SK-N-SH (cell line): ENCODE results near the gene PLXNA4. TPM values are rescaled to one million over a fixed set of nuclear protein-coding genes. Genes with fewer than 3 reads are reported as not detected.

Experiments used
- CTCF ChIA-PET: fragments of 300-600, 350-600 bp; formaldehyde crosslinking; extraction: SDS; loops from one replicate; lab custom pipeline; 2021; lab: Yijun Ruan, JAX
- POLR2A ChIA-PET: fragments of 350-600 bp; sonication (Branson Sonifier 250); formaldehyde crosslinking; extraction: SDS; loops from one replicate; lab custom pipeline; 2020; ENCODE audit warnings: antibody characterized with exemption, inconsistent platforms; lab: Yijun Ruan, JAX
- DNase-seq: peaks from one replicate; pipeline ENCODE4 v3.0.0; 2012
- H2AFZ ChIP-seq: fragments of 200-600 bp; sonication (generic); 2 replicates; pipeline ENCODE4 v1.8.1; 2016; ENCODE audit warnings: antibody characterized with exemption, mild to moderate bottlenecking, low read depth
- H3F3A ChIP-seq: fragments of 200-600 bp; sonication (generic); replicated peaks from 2 replicates; pipeline ENCODE3; 2016; ENCODE audit warnings: antibody characterized with exemption, mild to moderate bottlenecking; ENCODE audit not compliant: insufficient read depth
- H3K27ac ChIP-seq, 2 experiments: fragments of 200-500 bp in 1 of 2; fragments of 200-600 bp in 1 of 2; sonication (Bioruptor generic) in 1 of 2; sonication (generic), shearing (Covaris generic) in 1 of 2; 2 replicates each; pipeline versions ENCODE4 v1.5.1 to v1.6.1; 2014 to 2016; ENCODE audit warnings: low read depth in 2 of 2, inconsistent platforms in 1 of 2, low read length in 1 of 2, mild to moderate bottlenecking in 1 of 2, mixed read lengths in 1 of 2
- H3K27me3 ChIP-seq: fragments of 200-600 bp; sonication (generic), shearing (Covaris generic); 2 replicates; pipeline ENCODE4 v1.6.1; 2016; ENCODE audit warnings: mixed run types; ENCODE audit not compliant: insufficient read depth
- H3K36me3 ChIP-seq, 2 experiments: fragments of 200-500 bp in 1 of 2; fragments of 200-600 bp in 1 of 2; sonication (Bioruptor generic) in 1 of 2; sonication (generic) in 1 of 2; replicated peaks in 1 of 2; 2 replicates each; pipeline versions ENCODE3 to v1.5.1; 2014 to 2016; ENCODE audit warnings: low read length in 1 of 2, mild to moderate bottlenecking in 1 of 2; ENCODE audit not compliant: insufficient read depth in 2 of 2, control insufficient read depth in 1 of 2
- H3K4me1 ChIP-seq, 2 experiments: fragments of 200-500 bp in 1 of 2; fragments of 200-600 bp in 1 of 2; sonication (Bioruptor generic) in 1 of 2; sonication (generic), shearing (Covaris generic) in 1 of 2; 2 replicates each; pipeline versions ENCODE4 v1.5.1 to v1.6.1; 2014 to 2016; ENCODE audit warnings: low read depth in 1 of 2, low read length in 1 of 2, mixed run types in 1 of 2; ENCODE audit not compliant: insufficient read depth in 2 of 2, control insufficient read depth in 1 of 2
- H3K4me2 ChIP-seq: fragments of 200-600 bp; sonication (generic), shearing (Covaris generic); 2 replicates; pipeline ENCODE4 v1.6.1; 2017; ENCODE audit warnings: mixed run types
- H3K4me3 ChIP-seq, 2 experiments: fragments of 200-500 bp in 1 of 2; fragments of 200-600 bp in 1 of 2; sonication (Bioruptor generic) in 1 of 2; sonication (generic), shearing (Covaris generic) in 1 of 2; 2 replicates each; pipeline versions ENCODE4 v1.5.1 to v1.8.1; 2014 to 2016; ENCODE audit warnings: low read depth in 2 of 2, inconsistent platforms in 1 of 2, low read length in 1 of 2, mild to moderate bottlenecking in 1 of 2, mixed read lengths in 1 of 2, moderate library complexity in 1 of 2
- H3K79me2 ChIP-seq: fragments of 200-600 bp; sonication (generic); 2 replicates; pipeline ENCODE4 v1.8.1; 2017; ENCODE audit warnings: mild to moderate bottlenecking; ENCODE audit not compliant: insufficient read depth
- H3K9ac ChIP-seq: fragments of 200-600 bp; sonication (generic); 2 replicates; pipeline ENCODE4 v1.6.1; 2017; ENCODE audit warnings: mixed run types
- H3K9me2 ChIP-seq: fragments of 200-600 bp; sonication (generic); 2 replicates; pipeline ENCODE4 v1.6.1; 2017; ENCODE audit warnings: mixed run types
- H3K9me3 ChIP-seq: fragments of 200-600 bp; sonication (generic); 2 replicates; pipeline ENCODE4 v1.6.1; 2017; ENCODE audit warnings: mixed run types, mild to moderate bottlenecking, moderate library complexity
- H4K20me1 ChIP-seq: fragments of 200-600 bp; sonication (generic); 2 replicates; pipeline ENCODE4 v1.6.1; 2017; ENCODE audit warnings: mild to moderate bottlenecking, mixed run types; ENCODE audit not compliant: insufficient read depth
- CHD2 ChIP-seq: fragments of 150-350 bp; IDR thresholded peaks from 2 replicates; pipeline ENCODE4 v1.6.1; 2018; ENCODE audit warnings: low read length; ENCODE audit not compliant: partially characterized antibody
- FOXJ3 ChIP-seq: sonication (generic); formaldehyde crosslinking; IDR thresholded peaks from 2 replicates; pipeline ENCODE4 v1.5.1; 2020; ENCODE audit warnings: mild to moderate bottlenecking, missing genetic modification reagents
- FOXM1 ChIP-seq: IDR thresholded peaks from 2 replicates; pipeline ENCODE4 v1.4.0; 2012; ENCODE audit warnings: low read depth, mild to moderate bottlenecking
- GABPA ChIP-seq: IDR thresholded peaks from 2 replicates; pipeline ENCODE4 v1.4.0; 2012; ENCODE audit warnings: low read depth, mild to moderate bottlenecking
- JUND ChIP-seq: IDR thresholded peaks from 2 replicates; pipeline ENCODE4 v1.4.0; 2012
- MEF2A ChIP-seq: IDR thresholded peaks from 2 replicates; pipeline ENCODE4 v1.4.0; 2012; ENCODE audit warnings: low read depth, borderline replicate concordance
- MXI1 ChIP-seq: IDR thresholded peaks from 2 replicates; pipeline ENCODE4 v1.6.1; 2012; ENCODE audit warnings: mild to moderate bottlenecking, low read depth, low read length, improper control_type of control experiment
- NFIC ChIP-seq: IDR thresholded peaks from 2 replicates; pipeline ENCODE4 v1.4.0; 2012; ENCODE audit warnings: borderline replicate concordance
- POLR2AphosphoS5 ChIP-seq: IDR thresholded peaks from 2 replicates; pipeline ENCODE4 v1.6.1; 2012; ENCODE audit warnings: low read depth, low read length
- RCOR1 ChIP-seq: fragments of 150-350 bp; IDR thresholded peaks from 2 replicates; pipeline ENCODE4 v1.6.1; 2017; ENCODE audit warnings: antibody characterized with exemption, low read length
- SIN3A ChIP-seq: IDR thresholded peaks from 2 replicates; pipeline ENCODE4 v1.6.1; 2012; ENCODE audit warnings: low read depth, mild to moderate bottlenecking, low read length, moderate library complexity, borderline replicate concordance
- TCF12 ChIP-seq: IDR thresholded peaks from 2 replicates; pipeline ENCODE4 v1.4.0; 2012
- WGBS: methylation state at CpG from one replicate; pipeline ENCODE4 v1.1.6; 2017; ENCODE audit warnings: low lambda C conversion rate; 5-methylcytosine and 5-hydroxymethylcytosine counted together
- polyA plus RNA-seq, 3 experiments: library from polyadenylated mRNA; depleted of rRNA; stranded (reverse); fragments of >200 nt; gene quantifications; 2 replicates each; pipeline ENCODE4 v1.2.3, GENCODE V29; 2012
- TF ChIP-seq, protein P1 (sequence below): IDR thresholded peaks from 2 replicates; pipeline ENCODE4 v1.6.1; 2012; ENCODE audit warnings: mild to moderate bottlenecking, low read depth, low read length, moderate library complexity
- TF ChIP-seq, protein P2 (sequence below): fragments of 150-350 bp; IDR thresholded peaks from 2 replicates; pipeline ENCODE4 v1.6.1; 2016; ENCODE audit warnings: mild to moderate bottlenecking, low read depth, low read length
- TF ChIP-seq, protein P3 (sequence below): IDR thresholded peaks from 2 replicates; pipeline ENCODE4 v1.4.0; 2012; ENCODE audit warnings: low read depth, borderline replicate concordance

The PLXNA4 gene
- polyA plus RNA-seq, 1 of the 3 experiments (the other 2 are of a cell fraction), result 2.4 TPM

DNA sequence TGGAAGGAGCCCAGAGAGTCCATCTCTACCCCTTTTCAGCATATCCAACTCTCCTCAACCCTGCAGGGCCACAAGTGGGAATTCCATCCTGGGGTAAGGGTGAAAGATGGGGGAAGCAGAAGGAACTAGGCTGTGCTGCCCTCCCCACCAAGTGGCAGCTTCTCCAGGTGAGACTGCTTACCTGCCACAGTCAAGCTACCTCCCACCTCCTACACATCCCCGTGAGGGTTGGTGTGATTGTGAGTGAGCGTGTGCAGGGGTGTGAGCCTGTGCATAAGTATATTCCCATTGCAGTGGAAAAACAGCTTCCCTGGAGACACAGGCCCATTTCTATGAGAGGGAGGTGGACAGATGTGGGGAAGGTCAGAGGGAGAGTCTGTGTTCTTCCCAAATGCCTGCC, 376.6 kb downstream of the PLXNA4 start (continued):
- TF ChIP-seq, protein P1, sequence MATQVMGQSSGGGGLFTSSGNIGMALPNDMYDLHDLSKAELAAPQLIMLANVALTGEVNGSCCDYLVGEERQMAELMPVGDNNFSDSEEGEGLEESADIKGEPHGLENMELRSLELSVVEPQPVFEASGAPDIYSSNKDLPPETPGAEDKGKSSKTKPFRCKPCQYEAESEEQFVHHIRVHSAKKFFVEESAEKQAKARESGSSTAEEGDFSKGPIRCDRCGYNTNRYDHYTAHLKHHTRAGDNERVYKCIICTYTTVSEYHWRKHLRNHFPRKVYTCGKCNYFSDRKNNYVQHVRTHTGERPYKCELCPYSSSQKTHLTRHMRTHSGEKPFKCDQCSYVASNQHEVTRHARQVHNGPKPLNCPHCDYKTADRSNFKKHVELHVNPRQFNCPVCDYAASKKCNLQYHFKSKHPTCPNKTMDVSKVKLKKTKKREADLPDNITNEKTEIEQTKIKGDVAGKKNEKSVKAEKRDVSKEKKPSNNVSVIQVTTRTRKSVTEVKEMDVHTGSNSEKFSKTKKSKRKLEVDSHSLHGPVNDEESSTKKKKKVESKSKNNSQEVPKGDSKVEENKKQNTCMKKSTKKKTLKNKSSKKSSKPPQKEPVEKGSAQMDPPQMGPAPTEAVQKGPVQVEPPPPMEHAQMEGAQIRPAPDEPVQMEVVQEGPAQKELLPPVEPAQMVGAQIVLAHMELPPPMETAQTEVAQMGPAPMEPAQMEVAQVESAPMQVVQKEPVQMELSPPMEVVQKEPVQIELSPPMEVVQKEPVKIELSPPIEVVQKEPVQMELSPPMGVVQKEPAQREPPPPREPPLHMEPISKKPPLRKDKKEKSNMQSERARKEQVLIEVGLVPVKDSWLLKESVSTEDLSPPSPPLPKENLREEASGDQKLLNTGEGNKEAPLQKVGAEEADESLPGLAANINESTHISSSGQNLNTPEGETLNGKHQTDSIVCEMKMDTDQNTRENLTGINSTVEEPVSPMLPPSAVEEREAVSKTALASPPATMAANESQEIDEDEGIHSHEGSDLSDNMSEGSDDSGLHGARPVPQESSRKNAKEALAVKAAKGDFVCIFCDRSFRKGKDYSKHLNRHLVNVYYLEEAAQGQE, result no peak
- TF ChIP-seq NFIC (no peak), MEF2A (no peak)

DNA sequence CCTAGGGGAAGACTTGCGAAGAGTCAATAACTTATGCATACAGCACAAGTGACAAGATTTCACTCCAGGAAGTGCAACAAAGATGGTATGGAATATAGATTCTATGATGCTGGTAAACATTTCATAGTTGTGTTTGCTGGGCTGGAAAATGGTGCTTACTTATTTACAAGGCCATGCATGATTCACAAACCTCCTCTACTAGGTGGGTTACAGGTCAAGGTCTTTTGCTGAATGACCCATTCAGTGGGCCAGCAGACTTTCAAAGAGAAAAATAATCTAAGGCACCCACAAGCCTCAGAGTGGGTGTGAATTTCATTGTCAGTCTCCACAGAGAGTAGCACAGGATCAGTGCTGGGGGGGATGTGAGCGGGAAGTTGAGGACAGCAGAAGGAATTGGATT, 378.5 kb downstream of the PLXNA4 start:
- H2AFZ ChIP-seq, result no peak overlapping the region
- H4K20me1 ChIP-seq, result no peaks in the 10 kb centered on the region
- H3K9me3 ChIP-seq, result no peaks in the 10 kb centered on the region
- H3K36me3 ChIP-seq, result peaks cover 0 to 18% of the 10 kb centered on the region in 2 experiments
- POLR2A ChIA-PET, result no interaction called here
- WGBS, result 87% methylated on average over 2 of the region's 2 CpGs
- no peak overlapping the region for H3K9ac ChIP-seq
- no peaks in the 10 kb centered on the region for H3K9me2 ChIP-seq
- H3F3A ChIP-seq, result peaks cover 7% of the 10 kb centered on the region
- no peaks in the 10 kb centered on the region for H3K79me2 ChIP-seq
- no peak for DNase-seq
- H3K4me1 ChIP-seq, result peaks cover 0 to 10% of the 10 kb centered on the region in 2 experiments; a peak in 1 of 4 replicates
- no peak for TF ChIP-seq MEF2A
- no peak for TF ChIP-seq JUND
- TF ChIP-seq, protein P2, sequence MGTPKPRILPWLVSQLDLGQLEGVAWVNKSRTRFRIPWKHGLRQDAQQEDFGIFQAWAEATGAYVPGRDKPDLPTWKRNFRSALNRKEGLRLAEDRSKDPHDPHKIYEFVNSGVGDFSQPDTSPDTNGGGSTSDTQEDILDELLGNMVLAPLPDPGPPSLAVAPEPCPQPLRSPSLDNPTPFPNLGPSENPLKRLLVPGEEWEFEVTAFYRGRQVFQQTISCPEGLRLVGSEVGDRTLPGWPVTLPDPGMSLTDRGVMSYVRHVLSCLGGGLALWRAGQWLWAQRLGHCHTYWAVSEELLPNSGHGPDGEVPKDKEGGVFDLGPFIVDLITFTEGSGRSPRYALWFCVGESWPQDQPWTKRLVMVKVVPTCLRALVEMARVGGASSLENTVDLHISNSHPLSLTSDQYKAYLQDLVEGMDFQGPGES, result no peak
- TF ChIP-seq CHD2, result no peak
- no peak for TF ChIP-seq SIN3A
- no peak for TF ChIP-seq RCOR1
- TF ChIP-seq FOXJ3, result no peak
- H3K27ac ChIP-seq, result no peak overlapping the region
- no peak overlapping the region for H3K4me2 ChIP-seq
- no peaks in the 10 kb centered on the region for H3K27me3 ChIP-seq
- H3K4me3 ChIP-seq, result no peak overlapping the region
- CTCF ChIA-PET, result no interaction called here

DNA sequence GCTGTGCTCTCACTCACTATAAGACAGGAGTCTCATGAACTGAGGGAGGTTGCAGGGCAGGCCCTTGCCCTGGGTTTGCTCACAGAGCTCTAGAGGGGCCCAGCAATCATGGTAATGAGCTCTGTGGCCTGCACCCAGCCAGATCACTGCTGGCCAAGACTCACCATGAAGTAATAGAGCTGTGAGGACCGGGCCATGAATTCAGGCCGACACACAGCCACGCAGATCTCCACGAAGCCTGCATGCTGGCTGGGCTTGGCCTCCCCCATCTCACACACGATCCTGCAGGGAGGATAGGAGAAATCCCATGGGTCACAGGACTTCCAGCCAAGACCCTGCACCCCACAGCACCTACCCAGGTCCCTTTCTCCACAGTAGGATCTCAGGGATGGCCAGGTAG, 382.4 kb downstream of the PLXNA4 start:
- ChIA-PET CTCF (no interaction called here), POLR2A (no interaction called here)
- peaks cover 0 to 3% of the 10 kb centered on the region in 2 experiments; a peak in 1 of 4 replicates for H3K4me1 ChIP-seq
- H3F3A ChIP-seq, result peaks cover 7% of the 10 kb centered on the region
- WGBS, result 94% methylated on average over 3 of the region's 5 CpGs
- H4K20me1 ChIP-seq, result no peaks in the 10 kb centered on the region
- no peak overlapping the region for H3K4me2 ChIP-seq
- no peak overlapping the region for H3K27ac ChIP-seq
- no peak overlapping the region for H3K9ac ChIP-seq
- H2AFZ ChIP-seq, result no peak overlapping the region
- H3K27me3 ChIP-seq, result no peaks in the 10 kb centered on the region
- no peaks in the 10 kb centered on the region for H3K79me2 ChIP-seq
- H3K36me3 ChIP-seq, result peaks cover 0 to 22% of the 10 kb centered on the region in 2 experiments
- no peak for DNase-seq
- no peak overlapping the region for H3K4me3 ChIP-seq
- no peaks in the 10 kb centered on the region for H3K9me3 ChIP-seq
- no peak for TF ChIP-seq FOXM1
- no peak for TF ChIP-seq SIN3A
- no peak for TF ChIP-seq FOXJ3
- TF ChIP-seq, protein P3, sequence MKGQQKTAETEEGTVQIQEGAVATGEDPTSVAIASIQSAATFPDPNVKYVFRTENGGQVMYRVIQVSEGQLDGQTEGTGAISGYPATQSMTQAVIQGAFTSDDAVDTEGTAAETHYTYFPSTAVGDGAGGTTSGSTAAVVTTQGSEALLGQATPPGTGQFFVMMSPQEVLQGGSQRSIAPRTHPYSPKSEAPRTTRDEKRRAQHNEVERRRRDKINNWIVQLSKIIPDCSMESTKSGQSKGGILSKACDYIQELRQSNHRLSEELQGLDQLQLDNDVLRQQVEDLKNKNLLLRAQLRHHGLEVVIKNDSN, result no peak
- TF ChIP-seq MXI1, result no peak
- no peak for TF ChIP-seq RCOR1
- no peak for TF ChIP-seq MEF2A
- TF ChIP-seq, protein P2, result no peak
- TF ChIP-seq, protein P1, result no peak
- TF ChIP-seq TCF12, result no peak
- no peak for TF ChIP-seq GABPA
- no peak for TF ChIP-seq POLR2AphosphoS5
- no peak for TF ChIP-seq JUND
- TF ChIP-seq, all 33 proteins: peak for 0
- H3K9me2 ChIP-seq, result no peaks in the 10 kb centered on the region
